HepG2 (cell line): ENCODE data around the gene TMEM184B. TPM values are rescaled to one million over a fixed set of nuclear protein-coding genes. Genes with fewer than 3 reads are reported as not detected.

Experiments used
- CCDC6 ChIP-seq: sonication (generic); formaldehyde crosslinking; IDR thresholded peaks from 2 replicates; pipeline ENCODE4 v1.8.1; 2022; ENCODE audit warnings: mild to moderate bottlenecking, missing genetic modification reagents, moderate library complexity
- HCFC1 ChIP-seq: fragments of 150-350 bp; IDR thresholded peaks from 2 replicates; pipeline ENCODE4 v1.6.1; 2014; ENCODE audit warnings: low read depth, low read length
- HNF4A ChIP-seq: sonication (generic); formaldehyde crosslinking; IDR thresholded peaks from 2 replicates; pipeline ENCODE4 v1.4.0; 2020; ENCODE audit warnings: missing genetic modification reagents
- MTF1 ChIP-seq: sonication (generic); formaldehyde crosslinking; IDR thresholded peaks from 2 replicates; pipeline ENCODE4 v1.5.0; 2020; ENCODE audit warnings: missing genetic modification reagents
- NR2F1 ChIP-seq, 2 experiments: fragments of 450-650 bp in 1 of 2; formaldehyde crosslinking in 1 of 2; IDR thresholded peaks; 2 replicates each; pipeline versions ENCODE4 v1.5.0 to v1.6.1; 2016 to 2020; ENCODE audit warnings: mild to moderate bottlenecking in 1 of 2, missing compliant biosample characterization in 1 of 2, missing genetic modification reagents in 1 of 2, moderate library complexity in 1 of 2
- SALL1 ChIP-seq: sonication (generic); formaldehyde crosslinking; IDR thresholded peaks from 2 replicates; pipeline ENCODE4 v1.8.0; 2022; ENCODE audit warnings: mild to moderate bottlenecking, missing genetic modification reagents
- SAP130 ChIP-seq: IDR thresholded peaks from 2 replicates; pipeline ENCODE4 v1.6.1; 2016; ENCODE audit warnings: low read depth
- SOX13 ChIP-seq, 3 experiments: fragments of 450-650 bp in 1 of 3; sonication (generic) in 1 of 3; formaldehyde crosslinking in 1 of 3; IDR thresholded peaks in 2 of 3; conservative IDR thresholded peaks in 1 of 3; 2 replicates each; pipeline versions ENCODE4 v1.5.0 to v1.6.1; 2016 to 2020; ENCODE audit warnings: antibody characterized with exemption in 1 of 3, mild to moderate bottlenecking in 1 of 3, missing compliant biosample characterization in 1 of 3, missing genetic modification reagents in 1 of 3, moderate library complexity in 1 of 3
- STAG1 ChIP-seq: sonication (generic); formaldehyde crosslinking; IDR thresholded peaks from 2 replicates; pipeline ENCODE4 v1.4.0; 2020; ENCODE audit warnings: missing genetic modification reagents
- STAT5B ChIP-seq: sonication (generic); formaldehyde crosslinking; IDR thresholded peaks from 2 replicates; pipeline ENCODE4 v1.4.0; 2020; ENCODE audit warnings: missing genetic modification reagents
- TEAD3 ChIP-seq: optimal IDR thresholded peaks from 2 replicates; pipeline ENCODE3; 2016; ENCODE audit warnings: borderline replicate concordance
- ZFYVE20 ChIP-seq: sonication (generic); formaldehyde crosslinking; IDR thresholded peaks from 2 replicates; pipeline ENCODE4 v1.8.0; 2023; ENCODE audit warnings: low read depth, mild to moderate bottlenecking, moderate library complexity, missing genetic modification reagents, borderline replicate concordance
- ZNF207 ChIP-seq: fragments of 450-650 bp; IDR thresholded peaks from 2 replicates; pipeline ENCODE4 v1.6.1; 2016; ENCODE audit warnings: antibody characterized with exemption, borderline replicate concordance
- ZNF33B ChIP-seq: sonication (generic); formaldehyde crosslinking; IDR thresholded peaks from 2 replicates; pipeline ENCODE4 v1.5.1; 2020; ENCODE audit warnings: mild to moderate bottlenecking, missing genetic modification reagents
- ZNF766 ChIP-seq: sonication (generic); formaldehyde crosslinking; IDR thresholded peaks from 2 replicates; pipeline ENCODE4 v1.5.0; 2020; ENCODE audit warnings: missing genetic modification reagents, borderline replicate concordance
- ZNF782 ChIP-seq: sonication (generic); formaldehyde crosslinking; IDR thresholded peaks from 2 replicates; pipeline ENCODE4 v1.4.0; 2020; ENCODE audit warnings: missing genetic modification reagents, mild to moderate bottlenecking, borderline replicate concordance
- polyA plus RNA-seq, 8 experiments: library from polyadenylated mRNA; depleted of rRNA in 3 of 8; stranded (reverse) in 7 of 8; unstranded in 1 of 8; fragments of >200 nt; fragmentation: Illumina TruSeq in 4 of 8; extraction: Trizol in 4 of 8; gene quantifications; 2 replicates each; pipeline versions ENCODE4 v1.2.1 to v1.2.3, GENCODE V29; 2011 to 2016; ENCODE audit warnings: low read depth in 4 of 8, missing spikeins in 1 of 8, mixed read lengths in 1 of 8; ENCODE audit not compliant: insufficient read depth in 1 of 8
- total RNA-seq, 5 experiments: library from RNA; depleted of rRNA; stranded (reverse); fragments of >200 nt; fragmentation: Illumina TruSeq; extraction: Trizol; gene quantifications; 2 replicates each; pipeline ENCODE4 v1.2.3, GENCODE V29; 2016; ENCODE audit warnings: low read depth in 1 of 5
- TF ChIP-seq, protein P1 (sequence below): sonication (generic); formaldehyde crosslinking; IDR thresholded peaks from 2 replicates; pipeline ENCODE4 v1.4.0; 2020; ENCODE audit warnings: low read depth, missing genetic modification reagents
- TF ChIP-seq, protein P2 (sequence below): sonication (generic); formaldehyde crosslinking; IDR thresholded peaks from 2 replicates; pipeline ENCODE4 v1.4.0; 2020; ENCODE audit warnings: missing genetic modification reagents
- TF ChIP-seq, protein P3 (sequence below): sonication (generic); formaldehyde crosslinking; IDR thresholded peaks from 2 replicates; pipeline ENCODE4 v1.5.1; 2020; ENCODE audit warnings: mild to moderate bottlenecking, missing genetic modification reagents, moderate library complexity

TMEM184B gene
- total and polyA plus RNA-seq, 2 of the 13 experiments (the other 11 are each of a cell fraction or from before 2014, with no cell fraction given), result 15.9 to 16.0 TPM

DNA sequence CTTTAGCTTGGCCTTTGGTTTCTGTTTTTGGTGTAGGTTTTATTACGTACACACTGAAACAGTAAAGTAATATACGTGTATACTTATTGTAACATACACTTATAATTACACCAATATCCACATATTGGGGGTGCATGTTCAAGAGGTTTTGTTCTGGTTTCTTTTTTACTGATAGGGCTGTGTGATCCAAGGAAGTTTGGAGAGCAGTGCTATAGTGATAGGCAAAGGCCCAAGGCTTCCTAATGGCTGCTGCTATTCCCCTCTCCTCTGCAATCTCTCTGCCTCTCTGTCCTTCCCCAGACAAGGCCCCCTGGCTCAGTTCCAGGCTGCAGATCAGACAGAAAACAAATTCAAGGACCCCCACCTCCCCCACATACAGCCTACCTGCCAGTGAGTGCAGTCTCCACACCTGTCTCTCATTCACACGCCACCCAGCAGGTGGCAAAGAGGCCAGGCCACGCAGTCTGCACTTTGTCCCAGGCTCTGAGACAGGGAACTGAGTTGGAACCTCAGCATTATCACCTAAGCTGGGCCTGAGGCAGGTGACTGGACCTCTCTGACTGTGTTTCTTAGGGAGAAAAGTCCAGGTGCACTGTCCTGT, 15.1 kb downstream of the TMEM184B start (continued):
- TF ChIP-seq TEAD3 (CRISPR knock-in tag), result peak; percentile 49
- TF ChIP-seq, protein P1, sequence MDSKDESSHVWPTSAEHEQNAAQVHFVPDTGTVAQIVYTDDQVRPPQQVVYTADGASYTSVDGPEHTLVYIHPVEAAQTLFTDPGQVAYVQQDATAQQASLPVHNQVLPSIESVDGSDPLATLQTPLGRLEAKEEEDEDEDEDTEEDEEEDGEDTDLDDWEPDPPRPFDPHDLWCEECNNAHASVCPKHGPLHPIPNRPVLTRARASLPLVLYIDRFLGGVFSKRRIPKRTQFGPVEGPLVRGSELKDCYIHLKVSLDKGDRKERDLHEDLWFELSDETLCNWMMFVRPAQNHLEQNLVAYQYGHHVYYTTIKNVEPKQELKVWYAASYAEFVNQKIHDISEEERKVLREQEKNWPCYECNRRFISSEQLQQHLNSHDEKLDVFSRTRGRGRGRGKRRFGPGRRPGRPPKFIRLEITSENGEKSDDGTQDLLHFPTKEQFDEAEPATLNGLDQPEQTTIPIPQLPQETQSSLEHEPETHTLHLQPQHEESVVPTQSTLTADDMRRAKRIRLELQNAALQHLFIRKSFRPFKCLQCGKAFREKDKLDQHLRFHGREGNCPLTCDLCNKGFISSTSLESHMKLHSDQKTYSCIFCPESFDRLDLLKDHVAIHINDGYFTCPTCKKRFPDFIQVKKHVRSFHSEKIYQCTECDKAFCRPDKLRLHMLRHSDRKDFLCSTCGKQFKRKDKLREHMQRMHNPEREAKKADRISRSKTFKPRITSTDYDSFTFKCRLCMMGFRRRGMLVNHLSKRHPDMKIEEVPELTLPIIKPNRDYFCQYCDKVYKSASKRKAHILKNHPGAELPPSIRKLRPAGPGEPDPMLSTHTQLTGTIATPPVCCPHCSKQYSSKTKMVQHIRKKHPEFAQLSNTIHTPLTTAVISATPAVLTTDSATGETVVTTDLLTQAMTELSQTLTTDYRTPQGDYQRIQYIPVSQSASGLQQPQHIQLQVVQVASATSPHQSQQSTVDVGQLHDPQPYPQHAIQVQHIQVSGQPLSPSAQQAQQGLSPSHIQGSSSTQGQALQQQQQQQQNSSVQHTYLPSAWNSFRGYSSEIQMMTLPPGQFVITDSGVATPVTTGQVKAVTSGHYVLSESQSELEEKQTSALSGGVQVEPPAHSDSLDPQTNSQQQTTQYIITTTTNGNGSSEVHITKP (CRISPR knock-in tag), result no peak
- TF ChIP-seq ZNF782 (CRISPR knock-in tag), result no peak
- TF ChIP-seq MTF1 (CRISPR knock-in tag), result no peak
- TF ChIP-seq, protein P2, sequence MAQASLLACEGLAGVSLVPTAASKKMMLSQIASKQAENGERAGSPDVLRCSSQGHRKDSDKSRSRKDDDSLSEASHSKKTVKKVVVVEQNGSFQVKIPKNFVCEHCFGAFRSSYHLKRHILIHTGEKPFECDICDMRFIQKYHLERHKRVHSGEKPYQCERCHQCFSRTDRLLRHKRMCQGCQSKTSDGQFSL (CRISPR knock-in tag), result no peak
- peak; percentile 34; the same call in 1 of the 2 replicates for TF ChIP-seq SAP130 (CRISPR knock-in tag)
- TF ChIP-seq ZNF33B (CRISPR knock-in tag), result no peak
- no peak for TF ChIP-seq ZNF766 (CRISPR knock-in tag)
- TF ChIP-seq SOX13 (IDR thresholded peaks at IDR 0.05), result no peak
- no peak for TF ChIP-seq SOX13 (CRISPR knock-in tag; conservative IDR thresholded peaks at IDR 0.05 in 1 of 2, IDR thresholded peaks at IDR 0.05 in 1 of 2)
- no peak for TF ChIP-seq NR2F1 (CRISPR knock-in tag; IDR thresholded peaks at IDR 0.05)
- TF ChIP-seq CCDC6 (CRISPR knock-in tag), result no peak
- TF ChIP-seq ZNF207, result no peak
- peak; percentile 31 for TF ChIP-seq STAG1 (CRISPR knock-in tag)
- no peak for TF ChIP-seq HCFC1
- peak; percentile 20; the same call in 1 of the 2 replicates for TF ChIP-seq SALL1 (CRISPR knock-in tag)
- TF ChIP-seq, protein P3, sequence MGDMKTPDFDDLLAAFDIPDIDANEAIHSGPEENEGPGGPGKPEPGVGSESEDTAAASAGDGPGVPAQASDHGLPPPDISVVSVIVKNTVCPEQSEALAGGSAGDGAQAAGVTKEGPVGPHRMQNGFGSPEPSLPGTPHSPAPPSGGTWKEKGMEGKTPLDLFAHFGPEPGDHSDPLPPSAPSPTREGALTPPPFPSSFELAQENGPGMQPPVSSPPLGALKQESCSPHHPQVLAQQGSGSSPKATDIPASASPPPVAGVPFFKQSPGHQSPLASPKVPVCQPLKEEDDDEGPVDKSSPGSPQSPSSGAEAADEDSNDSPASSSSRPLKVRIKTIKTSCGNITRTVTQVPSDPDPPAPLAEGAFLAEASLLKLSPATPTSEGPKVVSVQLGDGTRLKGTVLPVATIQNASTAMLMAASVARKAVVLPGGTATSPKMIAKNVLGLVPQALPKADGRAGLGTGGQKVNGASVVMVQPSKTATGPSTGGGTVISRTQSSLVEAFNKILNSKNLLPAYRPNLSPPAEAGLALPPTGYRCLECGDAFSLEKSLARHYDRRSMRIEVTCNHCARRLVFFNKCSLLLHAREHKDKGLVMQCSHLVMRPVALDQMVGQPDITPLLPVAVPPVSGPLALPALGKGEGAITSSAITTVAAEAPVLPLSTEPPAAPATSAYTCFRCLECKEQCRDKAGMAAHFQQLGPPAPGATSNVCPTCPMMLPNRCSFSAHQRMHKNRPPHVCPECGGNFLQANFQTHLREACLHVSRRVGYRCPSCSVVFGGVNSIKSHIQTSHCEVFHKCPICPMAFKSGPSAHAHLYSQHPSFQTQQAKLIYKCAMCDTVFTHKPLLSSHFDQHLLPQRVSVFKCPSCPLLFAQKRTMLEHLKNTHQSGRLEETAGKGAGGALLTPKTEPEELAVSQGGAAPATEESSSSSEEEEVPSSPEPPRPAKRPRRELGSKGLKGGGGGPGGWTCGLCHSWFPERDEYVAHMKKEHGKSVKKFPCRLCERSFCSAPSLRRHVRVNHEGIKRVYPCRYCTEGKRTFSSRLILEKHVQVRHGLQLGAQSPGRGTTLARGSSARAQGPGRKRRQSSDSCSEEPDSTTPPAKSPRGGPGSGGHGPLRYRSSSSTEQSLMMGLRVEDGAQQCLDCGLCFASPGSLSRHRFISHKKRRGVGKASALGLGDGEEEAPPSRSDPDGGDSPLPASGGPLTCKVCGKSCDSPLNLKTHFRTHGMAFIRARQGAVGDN (CRISPR knock-in tag), result peak; percentile 31; the same call in 1 of the 2 replicates
- no peak for TF ChIP-seq STAT5B (CRISPR knock-in tag)
- TF ChIP-seq ZFYVE20 (CRISPR knock-in tag), result no peak
- TF ChIP-seq HNF4A (CRISPR knock-in tag), result peak; percentile 51; the same call in 1 of the 2 replicates
